HTERT RPE-1 (cell line): Measurements from ENCODE around the gene WBP2.
"Not testable (repeated sequence)": the region's sequence is repeated elsewhere in the genome, so short reads cannot be mapped to it uniquely, and the experiment has no call there.

ENCODE experiments used
- in situ Hi-C: fragments of 300-500 bp; cut with MboI; formaldehyde crosslinking; loops from 4 replicates; pipeline ENCODE4 v1.14.3; 2020; ENCODE audit warnings: low sequenced_read_pairs

Gene WBP2

GRCh38 chr17:75818326-75818885 lies 36.7 kb downstream of the WBP2 start:
- in situ Hi-C loops: no loop called here

- in situ Hi-C loops: no loop called here
These were observed 37.6 kb downstream of the WBP2 start for GRCh38 chr17:75817571-75817970.

GRCh38 chr17:75816693-75817092 lies 38.4 kb downstream of the WBP2 start:
- in situ Hi-C loops: no loop called here

- in situ Hi-C loops: no loop called here
These were observed 39.7 kb downstream of the WBP2 start for GRCh38 chr17:75815399-75815798.

- in situ Hi-C loops: no loop called here
These were observed 40.2 kb downstream of the WBP2 start for GRCh38 chr17:75814900-75815373.

- in situ Hi-C loops: no loop called here
These were observed 41.1 kb downstream of the WBP2 start for GRCh38 chr17:75814021-75814395.

- in situ Hi-C loops: no loop called here
These were observed 41.8 kb downstream of the WBP2 start for GRCh38 chr17:75813081-75814020.

- in situ Hi-C loops: no loop called here
These were observed 42.8 kb downstream of the WBP2 start for GRCh38 chr17:75812096-75813013.

- in situ Hi-C loops: no loop called here
These were observed 44.0 kb downstream of the WBP2 start for GRCh38 chr17:75811174-75811573.

- in situ Hi-C loops: not testable (repeated sequence)
These were observed 44.4 kb downstream of the WBP2 start for GRCh38 chr17:75810756-75811155.

- in situ Hi-C loops: no loop called here
These were observed 44.9 kb downstream of the WBP2 start for GRCh38 chr17:75810216-75810615.

- in situ Hi-C loops: no loop called here
These were observed 45.5 kb downstream of the WBP2 start for GRCh38 chr17:75809631-75810111.

- in situ Hi-C loops: no loop called here
These were observed 46.1 kb downstream of the WBP2 start for GRCh38 chr17:75808905-75809621.

GRCh38 chr17:75808549-75808904 lies 46.6 kb downstream of the WBP2 start:
- in situ Hi-C loops: no loop called here

- in situ Hi-C loops: no loop called here
These were observed 47.3 kb downstream of the WBP2 start for GRCh38 chr17:75807861-75808260.

- in situ Hi-C loops: no loop called here
These were observed 48.2 kb downstream of the WBP2 start for GRCh38 chr17:75806822-75807500.

- in situ Hi-C loops: no loop called here
These were observed 51.3 kb downstream of the WBP2 start for GRCh38 chr17:75803883-75804282.

- in situ Hi-C loops: no loop called here
These were observed 55.7 kb downstream of the WBP2 start for GRCh38 chr17:75799402-75799801.

- in situ Hi-C loops: no loop called here
These were observed 59.1 kb downstream of the WBP2 start for GRCh38 chr17:75795820-75796607.
